ENCODE measurements around the gene TRHDE. TPM values are rescaled to one million over a fixed set of nuclear protein-coding genes. Genes with fewer than 3 reads are reported as not detected.

Gene TRHDE
- total RNA-seq, 1 experiment from 2014 or later: 24.5 TPM

DNA sequence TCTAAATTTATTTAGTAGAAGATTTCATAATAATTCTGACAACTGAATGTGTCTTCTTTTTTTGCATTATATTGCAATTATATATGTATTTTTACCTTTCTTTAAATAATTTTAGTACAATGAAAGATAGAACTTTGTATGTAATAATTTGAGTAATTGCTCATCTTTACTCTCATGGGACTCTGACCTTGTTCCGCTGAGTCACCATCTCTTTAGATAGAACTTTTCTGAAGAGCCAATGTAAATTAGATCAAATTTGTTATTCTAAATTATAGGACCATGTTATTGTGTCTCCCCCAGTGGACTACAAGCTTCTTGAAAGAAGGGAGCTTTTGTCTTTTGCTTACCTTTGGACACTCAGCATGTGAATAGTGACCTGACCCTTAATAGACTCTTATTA, 96.1 kb downstream of the TRHDE start:
- intact Hi-C loops (cut with micrococcal nuclease; ENCODE audit: unreplicated experiment): no loop called here
- Histone ChIP-seq H3K27me3 (replicated peaks; ENCODE audit: insufficient read depth, low read depth, low read length, poor library complexity) (no peaks in the 10 kb centered on the region), H3K9me3 (ENCODE audit: low read depth, low read length, poor library complexity, severe bottlenecking) (no peaks in the 10 kb centered on the region), H3K4me1 (ENCODE audit: insufficient read depth, low read length, poor library complexity, severe bottlenecking) (peaks cover 5% of the 10 kb centered on the region), H3K4me3 (ENCODE audit: low read depth, low read length, poor library complexity, severe bottlenecking) (no peak overlapping the region), H3K27ac (ENCODE audit: low read depth, low read length, poor library complexity, severe bottlenecking) (no peak overlapping the region), H3K36me3 (ENCODE audit: insufficient read depth, low read length, poor library complexity, severe bottlenecking) (no peaks in the 10 kb centered on the region)
- no peak for DNase-seq (ENCODE audit: low spot score)
- BruUV-seq (replicated peaks): no TSS peak
- TF ChIP-seq, protein P1, sequence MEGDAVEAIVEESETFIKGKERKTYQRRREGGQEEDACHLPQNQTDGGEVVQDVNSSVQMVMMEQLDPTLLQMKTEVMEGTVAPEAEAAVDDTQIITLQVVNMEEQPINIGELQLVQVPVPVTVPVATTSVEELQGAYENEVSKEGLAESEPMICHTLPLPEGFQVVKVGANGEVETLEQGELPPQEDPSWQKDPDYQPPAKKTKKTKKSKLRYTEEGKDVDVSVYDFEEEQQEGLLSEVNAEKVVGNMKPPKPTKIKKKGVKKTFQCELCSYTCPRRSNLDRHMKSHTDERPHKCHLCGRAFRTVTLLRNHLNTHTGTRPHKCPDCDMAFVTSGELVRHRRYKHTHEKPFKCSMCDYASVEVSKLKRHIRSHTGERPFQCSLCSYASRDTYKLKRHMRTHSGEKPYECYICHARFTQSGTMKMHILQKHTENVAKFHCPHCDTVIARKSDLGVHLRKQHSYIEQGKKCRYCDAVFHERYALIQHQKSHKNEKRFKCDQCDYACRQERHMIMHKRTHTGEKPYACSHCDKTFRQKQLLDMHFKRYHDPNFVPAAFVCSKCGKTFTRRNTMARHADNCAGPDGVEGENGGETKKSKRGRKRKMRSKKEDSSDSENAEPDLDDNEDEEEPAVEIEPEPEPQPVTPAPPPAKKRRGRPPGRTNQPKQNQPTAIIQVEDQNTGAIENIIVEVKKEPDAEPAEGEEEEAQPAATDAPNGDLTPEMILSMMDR (conservative IDR thresholded peaks at IDR 0.05; ENCODE audit: low read depth, low read length): no peak
- no peak for TF ChIP-seq EZH2 (IDR thresholded peaks at IDR 0.05; ENCODE audit: borderline replicate concordance, low read depth, low read length, poor library complexity, severe bottlenecking)
- CTCF ChIA-PET: no interaction called here
- POLR2A ChIA-PET (ENCODE audit: low non-redundant PET): interaction anchor here (0.5 to 0.6 kb wide), 2 partner anchors 228 to 1730 kb away, joined by 3 read pairs; no protein-coding TSS in a partner anchor

DNA sequence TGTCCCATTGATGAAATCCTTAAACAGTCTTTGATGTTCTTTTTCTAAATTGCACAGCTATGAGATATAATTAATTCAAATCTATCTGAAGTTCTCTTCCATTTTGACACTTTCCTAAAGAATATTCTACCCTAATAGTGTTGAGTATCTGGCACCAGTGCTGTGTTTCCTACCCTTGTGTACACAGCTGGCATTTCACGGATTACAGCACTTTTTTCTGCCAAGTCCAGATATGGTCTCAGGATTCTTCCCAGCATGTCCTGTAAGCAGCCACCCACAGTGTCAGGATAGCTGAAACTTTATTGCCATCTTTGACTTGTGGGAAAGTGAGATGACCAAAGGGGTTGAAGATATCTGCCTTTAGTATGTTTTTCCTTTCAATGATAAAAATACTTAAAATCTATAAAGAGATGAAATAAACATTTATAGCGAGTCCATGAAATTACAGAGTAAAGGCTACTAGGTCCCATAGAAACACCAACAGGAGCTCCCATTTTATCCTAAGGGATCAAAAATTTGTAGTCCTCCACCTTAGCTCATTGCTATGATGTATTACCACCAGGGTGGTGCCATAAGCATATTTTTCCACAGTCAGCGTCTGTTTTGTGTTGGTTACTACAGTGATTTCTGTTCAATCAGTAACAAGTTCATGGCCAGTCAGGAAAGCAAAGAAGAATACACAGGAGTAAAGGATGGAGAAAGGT, 96.7 kb downstream of the TRHDE start:
- BruUV-seq (replicated peaks): no TSS peak
- H3K27ac ChIP-seq (ENCODE audit: low read depth, low read length, poor library complexity, severe bottlenecking): no peak overlapping the region
- H3K27me3 ChIP-seq (replicated peaks; ENCODE audit: insufficient read depth, low read depth, low read length, poor library complexity): no peaks in the 10 kb centered on the region
- peaks cover 5% of the 10 kb centered on the region for H3K4me1 ChIP-seq (ENCODE audit: insufficient read depth, low read length, poor library complexity, severe bottlenecking)
- H3K4me3 ChIP-seq (ENCODE audit: low read depth, low read length, poor library complexity, severe bottlenecking): no peak overlapping the region
- POLR2A ChIA-PET (ENCODE audit: low non-redundant PET): interaction anchor here (0.5 kb wide), 1 partner anchor 1729 kb away, joined by 3 read pairs; no protein-coding TSS in a partner anchor
- CTCF ChIA-PET: no interaction called here
- intact Hi-C loops (cut with micrococcal nuclease; ENCODE audit: unreplicated experiment): no loop called here
- no peak for DNase-seq (ENCODE audit: low spot score)
- TF ChIP-seq, protein P1 (conservative IDR thresholded peaks at IDR 0.05; ENCODE audit: low read depth, low read length): no peak
- H3K36me3 ChIP-seq (ENCODE audit: insufficient read depth, low read length, poor library complexity, severe bottlenecking): no peaks in the 10 kb centered on the region
- H3K9me3 ChIP-seq (ENCODE audit: low read depth, low read length, poor library complexity, severe bottlenecking): no peaks in the 10 kb centered on the region

DNA sequence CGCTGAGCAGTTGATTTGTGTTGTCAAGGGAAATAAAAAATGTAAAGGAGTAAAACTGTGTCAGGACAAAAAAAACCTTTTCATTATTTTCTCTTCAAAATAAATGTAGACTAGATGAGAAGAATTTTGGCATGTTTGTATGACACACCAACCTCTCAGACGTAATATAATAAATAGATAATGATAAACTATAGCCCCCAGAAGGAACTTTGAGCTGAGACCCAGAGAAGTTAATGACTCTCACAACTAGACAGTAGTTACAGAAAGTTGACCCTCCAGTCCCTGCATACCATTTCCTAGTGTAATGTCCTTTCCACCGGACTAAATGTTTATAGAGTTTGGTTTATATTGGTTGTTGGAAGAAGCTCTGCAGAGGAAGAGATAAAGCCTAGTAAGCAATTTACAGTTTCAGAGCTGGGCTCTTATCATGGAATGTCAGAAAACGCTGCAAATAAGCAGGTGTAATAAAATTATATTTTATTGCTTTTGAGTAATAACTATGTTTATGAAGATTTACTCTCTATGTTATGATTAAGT, 97.3 kb downstream of the TRHDE start:
- peaks cover 5% of the 10 kb centered on the region for H3K4me1 ChIP-seq (ENCODE audit: insufficient read depth, low read length, poor library complexity, severe bottlenecking)
- H3K36me3 ChIP-seq (ENCODE audit: insufficient read depth, low read length, poor library complexity, severe bottlenecking): no peaks in the 10 kb centered on the region
- no peak overlapping the region for H3K4me3 ChIP-seq (ENCODE audit: low read depth, low read length, poor library complexity, severe bottlenecking)
- H3K27me3 ChIP-seq (replicated peaks; ENCODE audit: insufficient read depth, low read depth, low read length, poor library complexity): no peaks in the 10 kb centered on the region
- TF ChIP-seq EZH2 (IDR thresholded peaks at IDR 0.05; ENCODE audit: borderline replicate concordance, low read depth, low read length, poor library complexity, severe bottlenecking): no peak
- TF ChIP-seq, protein P1 (conservative IDR thresholded peaks at IDR 0.05; ENCODE audit: low read depth, low read length): no peak
- intact Hi-C loops (cut with micrococcal nuclease; ENCODE audit: unreplicated experiment): no loop called here
- no TSS peak for BruUV-seq (replicated peaks)
- ChIA-PET CTCF (no interaction called here), POLR2A (ENCODE audit: low non-redundant PET) (no interaction called here)
- H3K27ac ChIP-seq (ENCODE audit: low read depth, low read length, poor library complexity, severe bottlenecking): no peak overlapping the region
- no peaks in the 10 kb centered on the region for H3K9me3 ChIP-seq (ENCODE audit: low read depth, low read length, poor library complexity, severe bottlenecking)
- no peak for DNase-seq (ENCODE audit: low spot score)
